GM21619 (cell line): ENCODE data around the gene DKKL1.
"Not testable (repeated sequence)": the region's sequence is repeated elsewhere in the genome, so short reads cannot be mapped to it uniquely, and the experiment has no call there.

Experiments
- ATAC-seq: cut with Tn5 transposase; IDR thresholded peaks from one replicate; pipeline ENCODE4 v1.9.1; 2021; ENCODE audit not compliant: unreplicated experiment

DKKL1 gene

GRCh38 chr19:49359851-49360820 is 3.5 kb upstream of the DKKL1 start:
- ATAC-seq = no peak

DNA sequence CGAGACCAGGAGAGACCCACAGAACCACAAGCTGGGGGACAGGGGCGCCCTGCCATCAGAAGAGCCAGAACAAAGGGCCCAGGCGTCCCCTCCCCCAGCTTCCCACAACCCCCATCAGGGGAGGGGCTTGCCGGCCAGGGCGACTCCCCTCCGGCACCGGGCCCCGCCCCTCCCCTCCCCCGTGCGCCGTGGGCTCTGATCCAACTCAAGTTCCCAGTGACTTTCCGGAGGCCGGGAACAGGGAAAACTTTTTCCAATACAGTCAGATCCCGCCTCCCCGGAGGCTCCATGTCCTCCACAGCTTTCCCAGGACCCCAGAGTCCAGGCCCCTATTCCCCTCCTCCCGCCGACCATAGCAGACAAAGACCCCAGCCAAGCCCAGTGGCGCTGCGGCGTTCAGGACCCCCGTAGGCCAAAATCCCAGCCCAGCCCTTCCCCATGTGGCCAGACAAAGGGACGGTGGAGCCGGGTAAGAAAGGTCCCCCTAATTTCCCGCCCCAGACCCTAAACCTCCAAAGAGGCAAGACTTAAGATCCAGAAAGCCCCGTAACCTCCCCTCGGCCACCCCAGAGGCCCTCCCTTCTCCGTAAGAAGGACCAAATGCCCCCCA is 2.1 kb upstream of the DKKL1 start:
- no peak for ATAC-seq

- ATAC-seq = no peak
Observed at GRCh38 chr19:49362048-49362928, 1.4 kb upstream of the DKKL1 start, which contains the start of gene TEAD2. TEAD2 (minus strand) TSS chr19:49362416; CDS start chr19:49360075, 2,341 bp downstream.

GRCh38 chr19:49362929-49363267 is 779 bp upstream of the DKKL1 start:
- no peak for ATAC-seq

- no peak for ATAC-seq
Observed at GRCh38 chr19:49364083-49364737, 533 bp downstream of the DKKL1 start.

GRCh38 chr19:49366110-49366509 is 2.4 kb downstream of the DKKL1 start:
- no peak for ATAC-seq

DNA sequence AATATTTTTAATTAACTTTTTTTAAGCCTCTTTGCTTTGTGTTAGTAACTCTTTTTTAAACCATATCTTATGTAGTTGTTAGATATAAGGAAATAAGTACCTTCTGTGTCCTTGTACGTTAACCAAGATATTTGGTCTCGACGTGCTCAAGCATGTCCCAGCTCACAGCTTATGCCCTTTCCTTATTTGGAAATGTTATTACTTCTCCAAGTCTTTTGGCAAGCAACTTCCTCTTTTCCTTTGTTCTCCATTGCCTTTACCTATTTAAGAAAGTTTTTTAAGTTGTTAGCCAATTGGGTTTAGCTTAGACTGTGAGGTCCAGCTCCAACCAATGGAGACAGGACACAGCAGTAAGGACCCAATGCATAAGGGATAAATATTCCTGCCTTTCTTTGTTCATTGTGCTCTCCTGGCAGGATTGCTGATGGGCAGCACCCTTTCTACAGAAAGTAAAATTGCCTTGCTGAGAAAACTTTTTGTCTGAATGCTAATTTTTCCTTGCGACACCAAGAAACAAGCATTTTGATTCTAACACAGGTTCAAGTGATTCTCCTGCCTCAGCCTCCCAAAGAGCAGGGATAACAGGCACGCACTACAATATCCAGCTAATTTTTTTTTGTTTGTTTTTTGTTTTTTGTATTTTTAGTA is 5.2 kb downstream of the DKKL1 start:
- no peak for ATAC-seq

- ATAC-seq = no peak
Observed at GRCh38 chr19:49371184-49371583, 7.5 kb downstream of the DKKL1 start.

GRCh38 chr19:49373174-49373573 is 9.5 kb downstream of the DKKL1 start:
- not testable (repeated sequence) for ATAC-seq

DNA sequence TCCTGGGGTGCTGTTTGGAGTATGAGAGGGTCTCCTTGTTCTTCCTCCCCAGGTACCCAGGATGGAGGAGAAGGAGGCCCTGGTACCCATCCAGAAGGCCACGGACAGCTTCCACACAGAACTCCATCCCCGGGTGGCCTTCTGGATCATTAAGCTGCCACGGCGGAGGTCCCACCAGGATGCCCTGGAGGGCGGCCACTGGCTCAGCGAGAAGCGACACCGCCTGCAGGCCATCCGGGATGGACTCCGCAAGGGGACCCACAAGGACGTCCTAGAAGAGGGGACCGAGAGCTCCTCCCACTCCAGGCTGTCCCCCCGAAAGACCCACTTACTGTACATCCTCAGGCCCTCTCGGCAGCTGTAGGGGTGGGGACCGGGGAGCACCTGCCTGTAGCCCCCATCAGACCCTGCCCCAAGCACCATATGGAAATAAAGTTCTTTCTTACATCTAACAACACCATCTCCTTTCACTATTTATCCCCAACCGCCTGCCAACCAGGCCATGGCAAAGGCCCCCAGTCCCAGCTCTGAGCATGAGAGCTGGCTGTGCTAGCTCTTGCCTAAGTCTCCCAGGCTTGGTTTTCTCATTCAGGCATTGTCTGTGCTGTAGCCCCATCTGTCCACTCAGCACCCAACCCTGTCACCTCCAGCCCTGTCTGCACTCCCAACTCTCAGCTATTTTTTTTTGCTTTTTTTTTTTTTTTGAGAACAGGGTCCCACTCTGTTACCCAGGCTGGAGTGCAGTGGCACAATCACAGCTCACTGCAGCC is 11.2 kb downstream of the DKKL1 start:
- ATAC-seq = no peak

GRCh38 chr19:49378512-49378911 is 14.8 kb downstream of the DKKL1 start:
- no peak for ATAC-seq

GRCh38 chr19:49380391-49380790 is 16.7 kb downstream of the DKKL1 start:
- ATAC-seq = no peak

- ATAC-seq = no peak
Observed at GRCh38 chr19:49382639-49383038, 19.0 kb downstream of the DKKL1 start.

GRCh38 chr19:49383599-49383998 is 19.9 kb downstream of the DKKL1 start:
- ATAC-seq = no peak

- ATAC-seq = peak; percentile 46
Observed at GRCh38 chr19:49387936-49388372, 24.3 kb downstream of the DKKL1 start, which contains the start of gene KASH5. KASH5 (plus strand) TSS chr19:49388249; CDS start chr19:49390884, 2,635 bp downstream.

DNA sequence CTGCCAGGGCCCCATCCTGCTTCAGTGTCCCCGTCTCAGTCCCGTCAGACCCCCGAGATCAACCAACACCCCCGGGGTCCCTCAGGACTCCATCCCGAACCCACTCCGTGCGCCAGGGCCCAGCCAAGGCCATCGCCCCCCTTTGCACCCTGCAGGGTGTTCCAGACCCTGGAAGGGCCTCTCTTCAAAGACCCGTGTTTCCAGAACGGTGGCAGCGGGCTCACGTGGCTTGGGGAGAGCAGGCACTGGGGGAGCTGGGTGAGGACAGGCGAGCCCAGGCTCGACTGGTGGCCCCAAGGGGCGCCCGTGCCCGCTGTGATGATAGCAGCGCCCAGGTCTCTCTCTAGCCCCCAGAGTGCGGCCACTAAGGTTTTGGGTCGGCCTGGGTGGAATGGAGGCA is 25.7 kb downstream of the DKKL1 start:
- ATAC-seq = no peak

- no peak for ATAC-seq
Observed at GRCh38 chr19:49390131-49390928, 26.7 kb downstream of the DKKL1 start.

DNA sequence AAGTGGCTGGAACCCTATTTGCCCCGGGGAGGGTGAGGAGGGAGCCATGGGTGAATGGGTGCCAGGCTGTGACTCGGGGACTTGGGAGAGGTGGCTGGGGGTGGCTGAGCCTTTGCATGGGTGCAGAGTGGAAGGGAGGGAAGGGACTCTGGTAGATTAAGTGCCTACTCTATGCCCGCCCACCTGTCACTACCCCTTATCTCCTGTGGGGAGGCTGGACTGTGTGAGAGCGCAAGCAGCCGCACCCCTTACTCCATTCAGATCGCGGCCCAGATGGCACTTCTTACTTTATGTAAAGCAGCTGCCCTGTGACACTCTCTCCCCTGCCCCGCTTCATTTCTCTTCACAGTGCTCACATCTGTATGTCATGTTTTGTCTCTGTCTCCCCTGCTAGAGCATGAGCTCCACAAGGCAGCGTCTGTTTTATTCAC is 27.3 kb downstream of the DKKL1 start:
- ATAC-seq = no peak
